Measurements from ENCODE around the gene MPND. TPM values are rescaled to one million over a fixed set of nuclear protein-coding genes. Genes with fewer than 3 reads are reported as not detected.

Gene MPND
- total RNA-seq, 1 experiment from 2014 or later = 24.3 TPM

GRCh38 chr19:4369109-4369887 lies 25.9 kb downstream of the MPND start:
- ChIA-PET POLR2A (interaction anchor here (0.8 kb wide), 1 partner anchor 11 kb away, joined by 3 read pairs; no protein-coding TSS in a partner anchor), CTCF (interaction anchor here (0.9 to 1.4 kb wide), 2 partner anchors 33 to 102 kb away, joined by 3 read pairs; partner anchors contain the start of gene CHAF1A), RAD21 (ENCODE audit: low non-redundant PET in 1 of 2, low total read pairs in 2 of 2, uncharacterized antibody in 2 of 2, unreplicated experiment in 2 of 2) (no interaction called here)
- Histone ChIP-seq H3K4me3 (replicated peaks in 1 of 2; ENCODE audit: low read depth in 1 of 2, low read length in 2 of 2) (no peak overlapping the region), H3K9ac (ENCODE audit: low read length) (0 out of 2 replicates have a peak overlapping the region, but pooled peaks have one; percentile 5), H3K4me2 (ENCODE audit: low read length) (no peak overlapping the region), H4K20me1 (ENCODE audit: insufficient read depth) (no peaks in the 10 kb centered on the region), H2AFZ (ENCODE audit: low read depth, low read length, poor library complexity, severe bottlenecking) (no peak overlapping the region), H3K27ac (ENCODE audit: low read depth, low read length) (peak overlapping the region; percentile 3; the same call in 1 of the 2 replicates), H3K79me2 (ENCODE audit: insufficient read depth, low read length) (peaks cover 70% of the 10 kb centered on the region), H3K36me3 (ENCODE audit: control insufficient read depth in 1 of 2, insufficient read depth in 2 of 2, low read length in 2 of 2) (no peaks in the 10 kb centered on the region), H3K9me3 (ENCODE audit: control insufficient read depth in 1 of 2, insufficient read depth in 1 of 2, low read depth in 1 of 2, low read length in 2 of 2) (no peaks in the 10 kb centered on the region), H3K4me1 (ENCODE audit: control insufficient read depth in 1 of 2, insufficient read depth in 2 of 2, low read length in 2 of 2) (peaks cover 10 to 36% of the 10 kb centered on the region in 2 experiments), H3K27me3 (ENCODE audit: insufficient read depth, low read length) (no peaks in the 10 kb centered on the region), H3K9me2 (ENCODE audit: insufficient read depth) (no peaks in the 10 kb centered on the region)
- DNase-seq (ENCODE audit: low read depth, low spot score) (no peak), ATAC-seq (no peak)
- intact Hi-C loops (cut with micrococcal nuclease) = no loop called here
- TF ChIP-seq, protein P1, sequence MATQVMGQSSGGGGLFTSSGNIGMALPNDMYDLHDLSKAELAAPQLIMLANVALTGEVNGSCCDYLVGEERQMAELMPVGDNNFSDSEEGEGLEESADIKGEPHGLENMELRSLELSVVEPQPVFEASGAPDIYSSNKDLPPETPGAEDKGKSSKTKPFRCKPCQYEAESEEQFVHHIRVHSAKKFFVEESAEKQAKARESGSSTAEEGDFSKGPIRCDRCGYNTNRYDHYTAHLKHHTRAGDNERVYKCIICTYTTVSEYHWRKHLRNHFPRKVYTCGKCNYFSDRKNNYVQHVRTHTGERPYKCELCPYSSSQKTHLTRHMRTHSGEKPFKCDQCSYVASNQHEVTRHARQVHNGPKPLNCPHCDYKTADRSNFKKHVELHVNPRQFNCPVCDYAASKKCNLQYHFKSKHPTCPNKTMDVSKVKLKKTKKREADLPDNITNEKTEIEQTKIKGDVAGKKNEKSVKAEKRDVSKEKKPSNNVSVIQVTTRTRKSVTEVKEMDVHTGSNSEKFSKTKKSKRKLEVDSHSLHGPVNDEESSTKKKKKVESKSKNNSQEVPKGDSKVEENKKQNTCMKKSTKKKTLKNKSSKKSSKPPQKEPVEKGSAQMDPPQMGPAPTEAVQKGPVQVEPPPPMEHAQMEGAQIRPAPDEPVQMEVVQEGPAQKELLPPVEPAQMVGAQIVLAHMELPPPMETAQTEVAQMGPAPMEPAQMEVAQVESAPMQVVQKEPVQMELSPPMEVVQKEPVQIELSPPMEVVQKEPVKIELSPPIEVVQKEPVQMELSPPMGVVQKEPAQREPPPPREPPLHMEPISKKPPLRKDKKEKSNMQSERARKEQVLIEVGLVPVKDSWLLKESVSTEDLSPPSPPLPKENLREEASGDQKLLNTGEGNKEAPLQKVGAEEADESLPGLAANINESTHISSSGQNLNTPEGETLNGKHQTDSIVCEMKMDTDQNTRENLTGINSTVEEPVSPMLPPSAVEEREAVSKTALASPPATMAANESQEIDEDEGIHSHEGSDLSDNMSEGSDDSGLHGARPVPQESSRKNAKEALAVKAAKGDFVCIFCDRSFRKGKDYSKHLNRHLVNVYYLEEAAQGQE (IDR thresholded peaks at IDR 0.05; ENCODE audit: low read depth) = no peak
- no peak for TF ChIP-seq SP1 (IDR thresholded peaks at IDR 0.05; ENCODE audit: low read depth)
- no peak for TF ChIP-seq SIN3A (IDR thresholded peaks at IDR 0.05; ENCODE audit: low read depth)
- TF ChIP-seq YY1 (IDR thresholded peaks at IDR 0.05; ENCODE audit: extremely low read depth, insufficient replicate concordance, low read depth, low read length) = no peak
- TF ChIP-seq, protein P2, sequence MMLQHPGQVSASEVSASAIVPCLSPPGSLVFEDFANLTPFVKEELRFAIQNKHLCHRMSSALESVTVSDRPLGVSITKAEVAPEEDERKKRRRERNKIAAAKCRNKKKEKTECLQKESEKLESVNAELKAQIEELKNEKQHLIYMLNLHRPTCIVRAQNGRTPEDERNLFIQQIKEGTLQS (IDR thresholded peaks at IDR 0.05) = no peak
- no TSS peak for BruUV-seq (replicated peaks)
